Measurements from ENCODE around the gene NXPH1. TPM values are rescaled to one million over a fixed set of nuclear protein-coding genes. Genes with fewer than 3 reads are reported as not detected.

The NXPH1 gene
- total RNA-seq: not detected
- not detected for total RNA-seq (2013)

DNA sequence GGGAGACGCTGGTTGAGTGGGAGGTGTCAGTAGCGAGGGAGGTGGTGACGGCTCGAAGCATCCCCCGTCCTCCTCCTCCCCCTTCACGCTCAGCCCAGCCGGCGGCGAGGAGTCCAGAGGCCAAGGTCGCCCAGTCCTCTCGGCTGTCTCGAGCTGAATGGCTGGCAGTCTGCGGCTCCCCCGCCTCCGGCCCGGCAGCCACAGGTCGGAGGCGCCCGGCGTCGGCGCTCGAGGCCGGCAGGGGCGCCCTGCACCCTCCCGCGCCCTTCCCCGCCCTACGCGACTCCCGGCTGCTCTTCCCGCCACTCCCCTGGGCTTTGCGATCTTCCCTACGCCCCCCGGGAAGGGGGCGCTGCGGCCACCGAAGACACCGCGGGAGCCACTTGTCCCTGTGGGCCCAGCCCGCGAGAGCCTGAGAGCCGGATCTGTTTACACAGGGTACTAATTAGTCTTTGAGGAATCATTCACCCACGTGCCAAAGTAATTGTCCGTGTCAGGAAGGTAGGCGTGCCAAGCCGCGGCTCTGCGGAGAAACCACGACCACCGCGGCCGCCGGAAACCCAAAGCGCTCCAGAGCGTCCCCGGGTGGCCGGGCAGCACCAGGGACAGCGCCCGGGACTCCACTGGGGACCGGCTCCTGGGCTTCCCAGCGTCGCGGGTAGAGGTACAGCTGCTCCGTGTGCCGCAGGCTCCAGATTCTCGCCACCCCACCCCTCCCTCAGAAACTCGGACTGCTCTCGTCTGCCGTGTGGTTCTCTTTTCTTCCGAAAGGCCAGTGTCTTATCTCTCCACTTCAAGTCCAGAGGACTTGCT is at the start of gene NXPH1:
TSS of gene NXPH1 (plus strand) at position 133 of the 813 bp plus-strand sequence.
- WGBS (ENCODE audit: insufficient coverage): 3% methylated on average over 71 of the region's 71 CpGs
- DNase-seq (no peak), ATAC-seq (no peak)
- H3K4me1 Mint-ChIP-seq: peaks cover 6 to 9% of the 10 kb centered on the region in 2 donors
- H3K9me3 ChIP-seq (ENCODE audit: control insufficient read depth, insufficient read depth, low read length): no peaks in the 10 kb centered on the region
- H3K4me3 Mint-ChIP-seq: no peak within 1 kb of the TSS
- intact Hi-C loops (cut with micrococcal nuclease): no loop called here
- H3K36me3 ChIP-seq (ENCODE audit: control insufficient read depth, insufficient read depth, low read length): no peaks in the 10 kb centered on the region
- H3K4me3 ChIP-seq (ENCODE audit: low read length): no peak within 1 kb of the TSS
- H3K9me3 Mint-ChIP-seq: peaks cover 2 to 4% of the 10 kb centered on the region in 2 donors
- no peak within 1 kb of the TSS for H3K27ac ChIP-seq (ENCODE audit: low read length)
- peaks cover 51% of the 10 kb centered on the region for H3K27me3 ChIP-seq (ENCODE audit: control insufficient read depth, insufficient read depth, low read length)
- no peaks in the 10 kb centered on the region for H3K4me1 ChIP-seq (ENCODE audit: control insufficient read depth, insufficient read depth, low read length)
- TF ChIP-seq, protein P1, sequence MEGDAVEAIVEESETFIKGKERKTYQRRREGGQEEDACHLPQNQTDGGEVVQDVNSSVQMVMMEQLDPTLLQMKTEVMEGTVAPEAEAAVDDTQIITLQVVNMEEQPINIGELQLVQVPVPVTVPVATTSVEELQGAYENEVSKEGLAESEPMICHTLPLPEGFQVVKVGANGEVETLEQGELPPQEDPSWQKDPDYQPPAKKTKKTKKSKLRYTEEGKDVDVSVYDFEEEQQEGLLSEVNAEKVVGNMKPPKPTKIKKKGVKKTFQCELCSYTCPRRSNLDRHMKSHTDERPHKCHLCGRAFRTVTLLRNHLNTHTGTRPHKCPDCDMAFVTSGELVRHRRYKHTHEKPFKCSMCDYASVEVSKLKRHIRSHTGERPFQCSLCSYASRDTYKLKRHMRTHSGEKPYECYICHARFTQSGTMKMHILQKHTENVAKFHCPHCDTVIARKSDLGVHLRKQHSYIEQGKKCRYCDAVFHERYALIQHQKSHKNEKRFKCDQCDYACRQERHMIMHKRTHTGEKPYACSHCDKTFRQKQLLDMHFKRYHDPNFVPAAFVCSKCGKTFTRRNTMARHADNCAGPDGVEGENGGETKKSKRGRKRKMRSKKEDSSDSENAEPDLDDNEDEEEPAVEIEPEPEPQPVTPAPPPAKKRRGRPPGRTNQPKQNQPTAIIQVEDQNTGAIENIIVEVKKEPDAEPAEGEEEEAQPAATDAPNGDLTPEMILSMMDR (IDR thresholded peaks at IDR 0.05): no peak
- H3K36me3 Mint-ChIP-seq: no peaks in the 10 kb centered on the region
- H3K27ac Mint-ChIP-seq: no peak within 1 kb of the TSS
- peaks cover 52 to 77% of the 10 kb centered on the region in 2 donors for H3K27me3 Mint-ChIP-seq (ENCODE audit: low read depth in 2 of 2)

DNA sequence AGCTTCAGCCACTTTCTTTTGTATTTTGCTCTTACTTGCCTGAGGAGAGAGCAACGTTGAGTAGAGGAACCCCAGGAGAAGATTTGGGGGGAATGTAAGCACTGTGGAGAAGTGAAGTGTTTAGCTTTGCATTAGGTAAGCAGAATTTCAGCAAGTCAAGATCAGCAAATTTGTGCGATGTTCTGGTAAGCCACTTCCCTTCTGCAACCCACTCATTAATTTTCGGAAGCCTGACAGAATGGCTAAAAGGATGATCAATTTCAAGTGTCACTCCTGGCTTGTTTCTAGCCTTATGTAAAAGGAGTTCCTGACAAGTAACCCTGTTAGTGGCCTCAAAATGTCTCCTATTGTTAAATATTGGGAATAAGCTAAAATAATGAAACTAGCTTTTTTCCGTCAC is 48.5 kb upstream of the NXPH1 start:
- Mint-ChIP-seq H3K27ac (no peak overlapping the region), H3K36me3 (no peaks in the 10 kb centered on the region), H3K27me3 (ENCODE audit: low read depth in 2 of 2) (peaks cover 6 to 23% of the 10 kb centered on the region in 2 donors), H3K9me3 (no peaks in the 10 kb centered on the region), H3K4me1 (no peaks in the 10 kb centered on the region), H3K4me3 (no peak overlapping the region)
- no peaks in the 10 kb centered on the region for H3K9me3 ChIP-seq (ENCODE audit: control insufficient read depth, insufficient read depth, low read length)
- TF ChIP-seq, protein P1 (IDR thresholded peaks at IDR 0.05): no peak
- no peaks in the 10 kb centered on the region for H3K27me3 ChIP-seq (ENCODE audit: control insufficient read depth, insufficient read depth, low read length)
- DNase-seq (no peak), ATAC-seq (no peak)
- no peaks in the 10 kb centered on the region for H3K4me1 ChIP-seq (ENCODE audit: control insufficient read depth, insufficient read depth, low read length)
- no peak overlapping the region for H3K27ac ChIP-seq (ENCODE audit: low read length)
- no peak overlapping the region for H3K4me3 ChIP-seq (ENCODE audit: low read length)
- WGBS (ENCODE audit: insufficient coverage): 29% methylated on average over 4 of the region's 4 CpGs
- intact Hi-C loops (cut with micrococcal nuclease): no loop called here
- no peaks in the 10 kb centered on the region for H3K36me3 ChIP-seq (ENCODE audit: control insufficient read depth, insufficient read depth, low read length)

DNA sequence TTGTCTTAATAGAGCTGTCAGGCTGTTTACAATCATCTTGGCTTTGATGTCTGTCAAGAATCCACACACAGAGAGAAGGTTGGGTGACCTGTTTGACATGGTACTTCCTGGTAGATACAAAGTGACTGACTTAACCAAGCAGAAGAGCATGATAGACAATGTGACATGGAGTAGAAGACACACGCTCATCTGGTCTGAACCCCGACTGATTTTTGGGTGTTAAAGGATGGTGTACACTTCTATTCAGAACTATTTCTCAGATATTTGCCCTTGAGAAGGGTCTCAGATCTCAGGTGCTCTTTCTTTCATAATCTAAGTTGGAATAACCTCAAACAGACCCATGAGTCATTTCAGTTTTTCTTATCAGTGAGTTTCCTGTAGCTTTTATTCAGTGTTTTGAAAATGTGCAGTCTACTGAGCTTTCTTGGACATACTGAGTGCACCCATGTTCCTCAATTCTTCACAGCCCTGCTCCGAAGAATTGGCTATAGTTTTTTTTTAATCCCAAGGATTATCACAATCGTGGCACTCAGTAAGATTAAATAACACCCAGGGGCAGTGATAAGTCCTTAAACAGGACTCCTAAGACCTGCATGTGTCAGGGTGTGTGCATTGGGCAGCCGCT is 46.4 kb upstream of the NXPH1 start:
- no peaks in the 10 kb centered on the region for H3K36me3 ChIP-seq (ENCODE audit: control insufficient read depth, insufficient read depth, low read length)
- WGBS (ENCODE audit: insufficient coverage): 71% methylated on average over 5 of the region's 5 CpGs
- intact Hi-C loops (cut with micrococcal nuclease): no loop called here
- no peak for ATAC-seq
- no peak overlapping the region for H3K27ac Mint-ChIP-seq
- no peak overlapping the region for H3K27ac ChIP-seq (ENCODE audit: low read length)
- no peaks in the 10 kb centered on the region for H3K4me1 Mint-ChIP-seq
- no peaks in the 10 kb centered on the region for H3K4me1 ChIP-seq (ENCODE audit: control insufficient read depth, insufficient read depth, low read length)
- no peak for DNase-seq
- H3K9me3 ChIP-seq (ENCODE audit: control insufficient read depth, insufficient read depth, low read length): no peaks in the 10 kb centered on the region
- H3K4me3 ChIP-seq (ENCODE audit: low read length): no peak overlapping the region
- H3K27me3 Mint-ChIP-seq (ENCODE audit: low read depth in 2 of 2): peaks cover 6 to 33% of the 10 kb centered on the region in 2 donors
- no peaks in the 10 kb centered on the region for H3K27me3 ChIP-seq (ENCODE audit: control insufficient read depth, insufficient read depth, low read length)
- H3K4me3 Mint-ChIP-seq: no peak overlapping the region
- no peaks in the 10 kb centered on the region for H3K36me3 Mint-ChIP-seq
- TF ChIP-seq, protein P1 (IDR thresholded peaks at IDR 0.05): no peak
- no peaks in the 10 kb centered on the region for H3K9me3 Mint-ChIP-seq

Measured in natural killer cell (primary cell).